ENCODE results near the gene LRG1.

LRG1 gene

GRCh38 chr19:4578552-4579248 lies 38.9 kb upstream of the LRG1 start (continued):
- no peak for TF ChIP-seq ZNF362 (tag by site-specific recombination; IDR thresholded peaks at IDR 0.05)
- TF ChIP-seq ZBTB1 (tag by site-specific recombination; IDR thresholded peaks at IDR 0.05) = no peak
- TF ChIP-seq ZNF449 (tag by site-specific recombination; IDR thresholded peaks at IDR 0.05) = no peak
- TF ChIP-seq ZBTB26 (tag by site-specific recombination; optimal IDR thresholded peaks at IDR 0.05) = no peak
- no peak for TF ChIP-seq ZBTB44 (tag by site-specific recombination; IDR thresholded peaks at IDR 0.05)
- TF ChIP-seq ZNF600 (tag by site-specific recombination; IDR thresholded peaks at IDR 0.05) = peak; percentile 32; the same call in 1 of the 2 replicates
- no peak for TF ChIP-seq ZNF530 (tag by site-specific recombination; IDR thresholded peaks at IDR 0.05; ENCODE audit: low read depth)
- TF ChIP-seq ATF2 (tag by site-specific recombination; IDR thresholded peaks at IDR 0.05; ENCODE audit: low read depth) = 0 out of 2 replicates have a peak, but pooled peaks have one; percentile 7
- no peak for TF ChIP-seq ZNF747 (tag by site-specific recombination; IDR thresholded peaks at IDR 0.05)
- no peak; the same call in 1 of the 2 replicates for TF ChIP-seq GLIS1 (tag by site-specific recombination; IDR thresholded peaks at IDR 0.05)
- no peak for TF ChIP-seq ZNF677 (tag by site-specific recombination; IDR thresholded peaks at IDR 0.05)
- TF ChIP-seq ZFP37 (tag by site-specific recombination; IDR thresholded peaks at IDR 0.05) = no peak
- TF ChIP-seq ZNF335 (tag by site-specific recombination; conservative IDR thresholded peaks at IDR 0.05) = no peak
- no peak for TF ChIP-seq ZNF37A (tag by site-specific recombination; IDR thresholded peaks at IDR 0.05)
- TF ChIP-seq PRDM1 (tag by site-specific recombination; IDR thresholded peaks at IDR 0.05) = no peak
- TF ChIP-seq ZNF138 (tag by site-specific recombination; IDR thresholded peaks at IDR 0.05; ENCODE audit: borderline replicate concordance) = no peak
- TF ChIP-seq INSM2 (tag by site-specific recombination; IDR thresholded peaks at IDR 0.05) = no peak
- TF ChIP-seq ZNF580 (tag by site-specific recombination; IDR thresholded peaks at IDR 0.05) = peak; percentile 89
- no peak for TF ChIP-seq MZF1 (tag by site-specific recombination; IDR thresholded peaks at IDR 0.05; ENCODE audit: borderline replicate concordance)
- TF ChIP-seq ZSCAN5A (tag by site-specific recombination; IDR thresholded peaks at IDR 0.05) = no peak
- no peak for TF ChIP-seq ZNF202 (tag by site-specific recombination; IDR thresholded peaks at IDR 0.05; ENCODE audit: borderline replicate concordance)
- TF ChIP-seq ZBTB6 (tag by site-specific recombination; IDR thresholded peaks at IDR 0.05) = no peak
